Heart right ventricle (tissue), 16 donors: ENCODE data around the gene PSMA6. TPM values are rescaled to one million over a fixed set of nuclear protein-coding genes. Genes with fewer than 3 reads are reported as not detected.
"Not testable (repeated sequence)": the region's sequence is repeated elsewhere in the genome, so short reads cannot be mapped to it uniquely, and the experiment has no call there.

Experiments used
- ATAC-seq, 8 donors: fragments of 200-7000 bp; cut with Tn5 transposase; one replicate each; pipeline ENCODE4 v1.9.1; 2020; ENCODE audit warnings: mild to moderate bottlenecking in 8 of 8, moderate library complexity in 8 of 8, moderate number of reproducible peaks in 1 of 8
- DNase-seq, 2 donors: peaks; one replicate each; pipeline ENCODE4 v3.0.0-alpha.2; 2020
- H3K27ac ChIP-seq, 10 donors: fragments of 200-600 bp; sonication (generic) in 2 of 10; one replicate each; pipeline versions ENCODE4 v1.5.0 to v1.8.0; 2020 to 2022; ENCODE audit warnings: mild to moderate bottlenecking in 3 of 10
- H3K27me3 ChIP-seq, 7 donors: fragments of 200-600 bp; one replicate each; pipeline ENCODE4 v1.8.0; 2021 to 2022; ENCODE audit warnings: mild to moderate bottlenecking in 2 of 7
- H3K36me3 ChIP-seq, 9 donors: fragments of 200-600 bp; sonication (generic) in 1 of 9; one replicate each; pipeline versions ENCODE4 v1.5.0 to v1.8.0; 2020 to 2022; ENCODE audit warnings: mild to moderate bottlenecking in 2 of 9
- H3K4me1 ChIP-seq, 9 donors: fragments of 200-600 bp; sonication (generic) in 1 of 9; one replicate each; pipeline versions ENCODE4 v1.5.0 to v1.8.0; 2020 to 2022; ENCODE audit warnings: mild to moderate bottlenecking in 4 of 9
- H3K4me3 ChIP-seq, 10 donors: fragments of 200-600 bp; sonication (generic) in 2 of 10; one replicate each; pipeline versions ENCODE4 v1.5.0 to v1.8.0; 2020 to 2022; ENCODE audit warnings: mild to moderate bottlenecking in 7 of 10, moderate library complexity in 2 of 10
- H3K9me3 ChIP-seq, 11 donors: fragments of 200-600 bp in 10 of 11; sonication (generic) in 2 of 11; one replicate each; pipeline versions ENCODE4 v1.5.0 to v1.8.0; 2013 to 2022; ENCODE audit warnings: mild to moderate bottlenecking in 2 of 11, control low read depth in 1 of 11, moderate library complexity in 1 of 11
- CTCF ChIP-seq, 9 donors: fragments of 200-600 bp; sonication (generic) in 2 of 9; IDR thresholded peaks; one replicate each; pipeline versions ENCODE4 v1.5.0 to v1.8.0; 2021 to 2022; ENCODE audit warnings: antibody characterized with exemption in 9 of 9, mild to moderate bottlenecking in 5 of 9, moderate library complexity in 1 of 9
- WGBS, 2 donors: extraction: QIAGEN DNeasy Blood & Tissue Kit; methylation state at CpG; one replicate each; pipeline ENCODE4 v1.1.7; 2013; ENCODE audit warnings: inconsistent platforms in 1 of 2; 5-methylcytosine and 5-hydroxymethylcytosine counted together
- intact Hi-C, 10 donors: fragments of 100-400 bp; cut with DNase I; formaldehyde crosslinking; loops; one replicate each; pipeline versions ENCODE4 v1.11.1 to v1.14.2; 2022
- polyA plus RNA-seq, 2 donors: library from polyadenylated mRNA; stranded (reverse); fragments of 200-250 nt; gene quantifications; one replicate each; pipeline ENCODE4 v1.2.3, GENCODE V29; 2013
- total RNA-seq, 10 donors: library from RNA; stranded (reverse); fragmentation: NEBNext Ultra II Directional in 3 of 10; extraction: Animal tissue kit (Norgen Biotek cat#: 25700) in 3 of 10; gene quantifications; one replicate each; pipeline versions ENCODE4 v1.2.1 to v1.2.4, GENCODE V29; 2021 to 2023
- donor health status: Arrhythmogenic right ventricular cardiomyopathy.
- donor health status: ischemic (EF 13 %, LVEDD 7.1; RV severe dilation, severe dysfunction).
- donor health status: healthy with polysubstance abuse.
- donor health status: DM: no; HTN: yes; CAD: no.
- donor health status: DM: no; HTN: no; CAD: no.
- donor health status: ischemic (EF 25% LVEDD 6.9; RV normal size, moderate dysfunction).
- donor health status: ischemic (EF 25% LVEDD 5.7; RV mildly dilated, moderate dysfunction).
- donor health status: healthy.
- donor health status: DM: yes; HTN: yes; CAD: no.
- donor health status: Ischemic cardiomyopathy.
- donor health status: ischemic (EF 35%, LVEDD 5.7; RV mildly dilated, moderate dysfunction).
- donor health status: nonischemic (EF 11% LVEDD 7.7; RV severe dilation, severe dysfunction).
- donor health status: DM: yes; HTN: yes; CAD: no.
- donor health status: PGD.
- donor health status: ischemic (EF 29% LVEDD 5.4; RV normal size, mild dysfunction).
- donor health status: nonischemic (EF 23%, LVEDD 6.1; RV moderate dilation, normal function).

Gene PSMA6
- total and polyA plus RNA-seq, 12 donors: 92.3 to 233 (median 166) TPM

GRCh38 chr14:35252451-35252868, 39.7 kb upstream of the PSMA6 start:
- no peaks in the 10 kb centered on the region for H3K9me3 ChIP-seq
- H3K27ac ChIP-seq: no peak overlapping the region
- no peak for TF ChIP-seq CTCF (IDR thresholded peaks at IDR 0.05)
- peaks cover 0 to 15% (median under 1%) of the 10 kb centered on the region in 9 donors for H3K4me1 ChIP-seq
- WGBS, 2 donors: 50 to 56% methylated on average over 1 of the region's 1 CpG
- intact Hi-C loops: no loop called here
- no peak overlapping the region for H3K4me3 ChIP-seq
- no peak for ATAC-seq
- DNase-seq: no peak
- H3K36me3 ChIP-seq: no peaks in the 10 kb centered on the region
- H3K27me3 ChIP-seq: no peaks in the 10 kb centered on the region

DNA sequence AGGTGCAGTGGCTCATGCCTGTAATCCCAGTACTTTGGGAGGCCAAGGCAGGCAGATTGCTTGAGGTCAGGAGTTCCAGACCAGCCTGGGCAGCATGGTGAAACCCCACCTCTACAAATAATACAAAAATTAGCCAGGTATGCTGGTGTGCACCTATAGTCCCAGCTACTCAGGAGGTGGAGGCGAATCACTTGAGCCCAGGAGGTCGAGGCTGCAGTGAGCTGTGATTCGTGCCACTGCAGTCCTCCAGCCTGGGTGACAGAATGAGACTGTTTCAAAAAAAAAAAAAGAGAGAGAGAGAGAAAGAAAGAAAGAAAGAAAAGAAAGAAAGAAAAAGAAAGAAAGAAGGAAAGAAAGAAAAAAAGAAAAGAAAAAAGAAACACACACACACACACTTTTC, 39.1 kb upstream of the PSMA6 start:
- H3K36me3 ChIP-seq, H3K27me3 ChIP-seq, DNase-seq, H3K9me3 ChIP-seq, H3K4me3 ChIP-seq, ATAC-seq, H3K27ac ChIP-seq, intact Hi-C loops: not testable (repeated sequence)
- H3K4me1 ChIP-seq: peaks cover 0 to 16% (median 7%) of the 10 kb centered on the region in 9 donors
- 98 to 99% methylated on average over 3 of the region's 3 CpGs for WGBS, 2 donors

DNA sequence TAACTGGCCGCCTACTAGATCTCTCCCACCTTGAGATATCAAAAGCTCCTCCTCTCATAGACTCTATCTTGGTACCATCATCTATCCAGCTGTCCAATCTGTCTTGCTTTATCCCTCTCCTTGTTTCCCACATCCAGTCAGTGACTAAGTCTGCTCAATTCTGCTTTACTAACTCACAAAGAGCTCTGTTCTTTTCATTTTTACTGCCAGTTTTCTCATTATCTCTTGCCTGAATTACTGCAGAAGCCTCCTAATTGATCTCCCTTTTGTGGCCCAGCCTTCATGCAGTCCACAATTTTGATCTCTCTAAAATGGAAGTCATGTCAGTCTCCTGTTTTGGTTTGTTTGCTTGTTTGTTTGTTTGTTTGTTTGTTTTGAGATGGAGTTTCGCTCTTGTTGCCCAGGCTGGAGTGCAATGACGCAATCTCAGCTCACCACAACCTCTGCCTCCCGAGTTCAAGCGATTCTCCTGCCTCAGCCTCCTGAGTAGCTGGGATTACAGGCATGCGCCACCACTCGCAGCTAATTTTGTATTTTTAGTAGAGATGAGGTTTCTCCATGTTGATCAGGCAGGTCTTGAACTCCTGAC, 38.1 kb upstream of the PSMA6 start:
- H3K4me3 ChIP-seq, DNase-seq, H3K9me3 ChIP-seq, H3K36me3 ChIP-seq, ATAC-seq, H3K27me3 ChIP-seq, H3K27ac ChIP-seq, intact Hi-C loops: not testable (repeated sequence)
- WGBS, 2 donors: 94 to 96% methylated on average over 7 of the region's 7 CpGs
- H3K4me1 ChIP-seq: peaks cover 0 to 16% (median 10%) of the 10 kb centered on the region in 9 donors

DNA sequence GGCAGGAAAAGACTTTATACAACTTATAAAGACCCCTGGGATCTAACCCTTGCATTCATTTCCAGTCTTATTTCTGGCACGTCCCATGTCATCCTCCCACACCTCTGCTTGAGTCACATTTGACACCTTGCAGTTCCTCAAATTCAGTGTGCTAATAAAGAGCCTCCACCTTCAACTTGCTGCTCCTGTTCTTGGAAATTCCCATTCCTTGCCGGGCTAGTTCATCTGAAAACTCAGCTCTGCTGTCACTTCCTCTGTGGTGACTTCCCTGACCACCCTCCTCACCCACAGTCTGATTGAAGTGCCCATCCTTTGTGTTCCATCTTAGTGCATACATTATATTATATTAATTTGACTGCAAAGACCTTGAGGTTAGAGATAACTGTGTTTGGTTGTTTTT, 37.4 kb upstream of the PSMA6 start:
- no peaks in the 10 kb centered on the region for H3K9me3 ChIP-seq
- ATAC-seq: no peak
- no peak overlapping the region for H3K4me3 ChIP-seq
- WGBS, 2 donors: 56 to 65% methylated on average over 2 of the region's 2 CpGs
- DNase-seq: no peak
- no peaks in the 10 kb centered on the region for H3K27me3 ChIP-seq
- intact Hi-C loops: no loop called here
- no peaks in the 10 kb centered on the region for H3K36me3 ChIP-seq
- H3K27ac ChIP-seq: no peak overlapping the region
- peaks cover 0 to 16% (median 10%) of the 10 kb centered on the region in 9 donors for H3K4me1 ChIP-seq
- no peak for TF ChIP-seq CTCF (IDR thresholded peaks at IDR 0.05)

GRCh38 chr14:35255711-35256110, 36.5 kb upstream of the PSMA6 start:
- peaks cover 0 to 16% (median 10%) of the 10 kb centered on the region in 9 donors for H3K4me1 ChIP-seq
- no peaks in the 10 kb centered on the region for H3K27me3 ChIP-seq
- DNase-seq (no peak), ATAC-seq (no peak)
- no peak overlapping the region for H3K27ac ChIP-seq
- H3K4me3 ChIP-seq: no peak overlapping the region
- H3K36me3 ChIP-seq: peaks cover 0 to under 1% (median 0%) of the 10 kb centered on the region in 9 donors
- TF ChIP-seq CTCF (IDR thresholded peaks at IDR 0.05): no peak
- peaks cover 0 to 5% (median 0%) of the 10 kb centered on the region in 11 donors for H3K9me3 ChIP-seq
- 97 to 100% methylated on average over 5 of the region's 5 CpGs for WGBS, 2 donors
- intact Hi-C loops: no loop called here
